ENCODE measurements around the gene TPGS1. TPM values are rescaled to one million over a fixed set of nuclear protein-coding genes. Genes with fewer than 3 reads are reported as not detected.

TPGS1 gene
- total RNA-seq, 4 donors from 2014 or later, result 10.8 to 23.3 (median 20.9) TPM

DNA sequence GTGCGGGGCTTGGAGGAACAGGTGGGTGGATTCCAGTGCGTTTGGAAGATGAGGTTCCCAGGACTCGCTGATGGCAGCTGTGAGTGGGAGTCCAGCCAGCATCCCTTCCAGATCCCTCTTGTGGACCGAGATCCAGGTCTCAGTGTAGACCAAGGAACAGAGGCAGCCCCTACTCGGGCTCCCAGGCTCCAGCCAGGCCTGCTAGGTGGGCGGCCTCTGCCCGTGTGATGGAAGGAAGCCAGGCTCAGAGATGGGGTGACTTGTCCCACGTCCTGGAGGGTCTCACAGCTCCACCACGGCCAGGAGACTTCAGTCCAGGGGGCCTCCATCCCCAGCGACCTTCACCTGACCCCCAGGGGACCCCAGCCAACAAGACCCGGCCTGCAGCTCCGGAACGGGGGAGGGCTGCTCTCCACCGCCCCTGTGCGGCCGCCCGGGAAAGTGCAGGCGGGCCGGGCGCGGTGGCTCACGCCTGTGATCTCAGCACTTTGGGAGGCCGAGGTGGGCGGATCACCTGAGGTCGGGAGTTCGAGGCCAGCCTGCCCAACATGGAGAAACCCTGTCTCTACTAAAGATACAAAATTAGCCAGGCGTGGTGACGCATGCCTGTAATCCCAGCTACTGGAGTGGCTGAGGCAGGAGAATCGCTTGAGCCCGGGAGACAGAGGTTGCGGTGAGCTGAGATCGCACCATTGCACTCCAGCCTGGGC is 11.7 kb upstream of the TPGS1 start:
- 29% methylated on average over 9 of the region's 32 CpGs for WGBS
- Histone ChIP-seq H3K4me1 (peaks cover 24% of the 10 kb centered on the region), H3K4me3 (no peak overlapping the region), H3K9me3 (no peaks in the 10 kb centered on the region), H3K27ac (no peak overlapping the region), H3K27me3 (peaks cover 34% of the 10 kb centered on the region), H3K36me3 (no peaks in the 10 kb centered on the region)
- TF ChIP-seq EP300 (IDR thresholded peaks at IDR 0.05) (no peak), CTCF (IDR thresholded peaks at IDR 0.05) (peak; percentile 32 to 97)
- DNase-seq (ENCODE audit: low spot score in 2 of 2), result no peak

DNA sequence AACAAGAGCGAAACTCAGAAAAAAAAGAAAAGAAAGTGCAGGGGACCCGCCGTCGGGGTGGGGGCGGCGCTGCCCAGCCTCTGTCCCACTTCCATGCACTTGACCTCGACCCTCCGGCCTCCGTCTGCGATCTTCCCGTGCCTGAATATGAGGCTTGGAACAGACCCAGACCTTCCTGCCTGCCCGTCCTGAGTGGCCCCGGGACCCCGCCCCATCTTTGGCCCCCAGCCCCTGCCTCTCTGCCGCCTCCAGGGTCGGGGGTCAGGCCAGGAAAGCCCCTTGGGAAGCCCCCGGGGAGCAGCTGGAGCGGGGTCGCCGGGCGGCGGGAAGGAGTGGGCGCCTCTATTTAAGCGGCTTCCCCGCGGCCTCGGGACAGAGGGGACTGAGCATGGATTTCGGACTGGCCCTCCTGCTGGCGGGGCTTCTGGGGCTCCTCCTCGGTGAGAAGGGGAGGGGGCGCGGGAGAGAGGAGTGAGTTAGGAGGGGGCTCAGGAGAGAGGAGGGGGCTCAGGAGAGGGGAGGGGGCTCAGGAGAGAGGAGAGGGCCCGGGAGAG is 11.1 kb upstream of the TPGS1 start, which contains the start of gene MADCAM1:
Gene MADCAM1, plus strand, starts transcription at position 375 of the 554 bp plus-strand sequence. Its CDS starts 14 bp downstream, at position 389.
- Histone ChIP-seq H3K36me3 (no peaks in the 10 kb centered on the region), H3K9me3 (no peaks in the 10 kb centered on the region), H3K4me3 (peak within 1 kb of the TSS; percentile 34), H3K4me1 (peaks cover 24% of the 10 kb centered on the region), H3K27ac (no peak within 1 kb of the TSS), H3K27me3 (peaks cover 34% of the 10 kb centered on the region)
- no peak for TF ChIP-seq POLR2A (IDR thresholded peaks at IDR 0.05)
- TF ChIP-seq CTCF (IDR thresholded peaks at IDR 0.05), result no peak
- no peak for TF ChIP-seq EP300 (IDR thresholded peaks at IDR 0.05)
- TF ChIP-seq POLR2AphosphoS5 (IDR thresholded peaks at IDR 0.05), result no peak
- 15% methylated on average over 13 of the region's 33 CpGs for WGBS
- no peak for DNase-seq (ENCODE audit: low spot score in 2 of 2)

- no peak overlapping the region for H3K27ac ChIP-seq
- no peak for DNase-seq (ENCODE audit: low spot score in 2 of 2)
- H3K36me3 ChIP-seq, result no peaks in the 10 kb centered on the region
- TF ChIP-seq EP300 (IDR thresholded peaks at IDR 0.05), result no peak
- no peak for TF ChIP-seq POLR2A (IDR thresholded peaks at IDR 0.05)
- no peak for TF ChIP-seq POLR2AphosphoS5 (IDR thresholded peaks at IDR 0.05)
- TF ChIP-seq CTCF (IDR thresholded peaks at IDR 0.05), result no peak
- H3K4me3 ChIP-seq, result no peak overlapping the region
- peaks cover 34% of the 10 kb centered on the region for H3K27me3 ChIP-seq
- H3K4me1 ChIP-seq, result peaks cover 24% of the 10 kb centered on the region
- 2% methylated on average over 9 of the region's 18 CpGs for WGBS
- no peaks in the 10 kb centered on the region for H3K9me3 ChIP-seq
Measured at GRCh38 chr19:496986-497385, 10.3 kb upstream of the TPGS1 start.

- H3K9me3 ChIP-seq, result no peaks in the 10 kb centered on the region
- peak overlapping the region; percentile 34 for H3K4me3 ChIP-seq
- peaks cover 24% of the 10 kb centered on the region for H3K4me1 ChIP-seq
- no peak for DNase-seq (ENCODE audit: low spot score in 2 of 2)
- TF ChIP-seq POLR2AphosphoS5 (IDR thresholded peaks at IDR 0.05), result no peak
- TF ChIP-seq CTCF (IDR thresholded peaks at IDR 0.05), result no peak
- no peak for TF ChIP-seq POLR2A (IDR thresholded peaks at IDR 0.05)
- H3K27ac ChIP-seq, result no peak overlapping the region
- 4% methylated on average over 11 of the region's 36 CpGs for WGBS
- H3K36me3 ChIP-seq, result no peaks in the 10 kb centered on the region
- H3K27me3 ChIP-seq, result peaks cover 34% of the 10 kb centered on the region
Measured at GRCh38 chr19:497491-497868, 9.8 kb upstream of the TPGS1 start.

DNA sequence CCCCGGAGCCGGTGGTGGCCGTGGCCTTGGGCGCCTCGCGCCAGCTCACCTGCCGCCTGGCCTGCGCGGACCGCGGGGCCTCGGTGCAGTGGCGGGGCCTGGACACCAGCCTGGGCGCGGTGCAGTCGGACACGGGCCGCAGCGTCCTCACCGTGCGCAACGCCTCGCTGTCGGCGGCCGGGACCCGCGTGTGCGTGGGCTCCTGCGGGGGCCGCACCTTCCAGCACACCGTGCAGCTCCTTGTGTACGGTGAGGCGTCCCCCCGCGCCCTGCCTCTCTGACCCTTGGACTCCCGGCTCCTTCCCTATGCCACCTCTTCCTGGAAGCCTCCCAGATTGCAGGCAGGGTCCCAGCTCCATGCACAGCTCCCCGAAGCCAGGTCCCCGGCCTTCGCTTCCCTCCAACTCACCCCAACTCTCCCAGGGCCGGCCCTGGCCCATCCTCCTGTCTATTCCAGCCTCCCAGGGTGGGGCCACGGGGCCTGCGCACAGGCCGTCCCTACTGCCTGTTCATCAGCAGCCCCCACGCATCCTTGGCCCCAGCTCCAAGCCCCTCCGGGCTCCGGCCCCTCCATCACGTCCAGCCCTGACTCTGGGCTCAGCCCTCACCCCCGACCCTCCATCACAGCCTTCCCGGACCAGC is 9.3 kb upstream of the TPGS1 start:
- peak overlapping the region; percentile 34 for H3K4me3 ChIP-seq
- no peak for DNase-seq (ENCODE audit: low spot score in 2 of 2)
- 4% methylated on average over 31 of the region's 50 CpGs for WGBS
- H3K4me1 ChIP-seq, result peaks cover 24% of the 10 kb centered on the region
- TF ChIP-seq POLR2A (IDR thresholded peaks at IDR 0.05) (no peak), CTCF (IDR thresholded peaks at IDR 0.05) (no peak), POLR2AphosphoS5 (IDR thresholded peaks at IDR 0.05) (no peak), EP300 (IDR thresholded peaks at IDR 0.05) (no peak)
- no peaks in the 10 kb centered on the region for H3K9me3 ChIP-seq
- H3K27me3 ChIP-seq, result peaks cover 34% of the 10 kb centered on the region
- no peaks in the 10 kb centered on the region for H3K36me3 ChIP-seq
- H3K27ac ChIP-seq, result no peak overlapping the region
